Stimulated activated CD4-positive, alpha-beta T cell treated with anti-CD3 and anti-CD28 coated beads, Interleukin-2, amount 100 ng/mL, for 4 hours (primary cell): Measurements from ENCODE around the gene GATD1.

Experiments
- DNase-seq: peaks from one replicate; pipeline ENCODE4 v3.0.0-alpha.2; 2020; ENCODE audit warnings: low read depth

Gene GATD1

GRCh38 chr11:727281-727701, 50.0 kb downstream of the GATD1 start:
- no peak for DNase-seq

- peak; percentile 34 for DNase-seq
These were observed 50.7 kb downstream of the GATD1 start for GRCh38 chr11:726278-727220.

GRCh38 chr11:725624-726202, 51.6 kb downstream of the GATD1 start:
- no peak for DNase-seq

- DNase-seq, result no peak
These were observed 52.4 kb downstream of the GATD1 start for GRCh38 chr11:724778-725386.

GRCh38 chr11:724049-724777, 53.1 kb downstream of the GATD1 start:
- no peak for DNase-seq

- peak; percentile 44 for DNase-seq
These were observed 54.0 kb downstream of the GATD1 start for GRCh38 chr11:723120-723883.

- DNase-seq, result no peak
These were observed 54.9 kb downstream of the GATD1 start for GRCh38 chr11:722346-722811.

GRCh38 chr11:721741-722345, 55.4 kb downstream of the GATD1 start:
- DNase-seq, result peak; percentile 33

GRCh38 chr11:721247-721740, 56.0 kb downstream of the GATD1 start:
- DNase-seq, result no peak

GRCh38 chr11:720642-721246, 56.5 kb downstream of the GATD1 start:
- DNase-seq, result no peak

GRCh38 chr11:720017-720641, 57.2 kb downstream of the GATD1 start:
- DNase-seq, result no peak

GRCh38 chr11:719214-720016, 57.9 kb downstream of the GATD1 start:
- no peak for DNase-seq
